HG02973 (cell line): ENCODE data around the gene IL1RAP.
"Not testable (repeated sequence)": the region's sequence is repeated elsewhere in the genome, so short reads cannot be mapped to it uniquely, and the experiment has no call there.

Source experiments
- ATAC-seq: cut with Tn5 transposase; IDR thresholded peaks from one replicate; pipeline ENCODE4 v1.9.1; 2021; ENCODE audit warnings: moderate library complexity; ENCODE audit not compliant: unreplicated experiment

IL1RAP gene

GRCh38 chr3:190644766-190645165, 130.9 kb downstream of the IL1RAP start:
- no peak for ATAC-seq

GRCh38 chr3:190645932-190646460, 132.1 kb downstream of the IL1RAP start:
- ATAC-seq, result no peak

- no peak for ATAC-seq
These were observed 133.1 kb downstream of the IL1RAP start for GRCh38 chr3:190646996-190647395.

GRCh38 chr3:190655933-190656332, 142.0 kb downstream of the IL1RAP start:
- no peak for ATAC-seq

GRCh38 chr3:190658106-190658505, 144.2 kb downstream of the IL1RAP start:
- ATAC-seq, result no peak

GRCh38 chr3:190666821-190667220, 152.9 kb downstream of the IL1RAP start:
- no peak for ATAC-seq

GRCh38 chr3:190671658-190672057, 157.8 kb downstream of the IL1RAP start:
- ATAC-seq, result no peak

- no peak for ATAC-seq
These were observed 159.3 kb downstream of the IL1RAP start for GRCh38 chr3:190673148-190673547.

- no peak for ATAC-seq
These were observed 162.6 kb downstream of the IL1RAP start for GRCh38 chr3:190676481-190676880.

- no peak for ATAC-seq
These were observed 163.1 kb downstream of the IL1RAP start for GRCh38 chr3:190677001-190677400.

GRCh38 chr3:190677868-190678267, 164.0 kb downstream of the IL1RAP start:
- not testable (repeated sequence) for ATAC-seq

GRCh38 chr3:190680691-190681090, 166.8 kb downstream of the IL1RAP start:
- no peak for ATAC-seq

GRCh38 chr3:190684776-190685175, 170.9 kb downstream of the IL1RAP start:
- no peak for ATAC-seq

GRCh38 chr3:190686011-190686410, 172.1 kb downstream of the IL1RAP start:
- no peak for ATAC-seq

- ATAC-seq, result no peak
These were observed 176.4 kb downstream of the IL1RAP start for GRCh38 chr3:190690246-190690645.

GRCh38 chr3:190692256-190692655, 178.4 kb downstream of the IL1RAP start:
- no peak for ATAC-seq

GRCh38 chr3:190694335-190695001, 180.6 kb downstream of the IL1RAP start:
- ATAC-seq, result no peak

GRCh38 chr3:190695225-190695624, 181.3 kb downstream of the IL1RAP start:
- no peak for ATAC-seq

GRCh38 chr3:190695994-190696393, 182.1 kb downstream of the IL1RAP start:
- no peak for ATAC-seq

GRCh38 chr3:190696777-190697501, 183.1 kb downstream of the IL1RAP start:
- no peak for ATAC-seq

GRCh38 chr3:190697502-190697830, 183.6 kb downstream of the IL1RAP start:
- no peak for ATAC-seq

- no peak for ATAC-seq
These were observed 184.0 kb downstream of the IL1RAP start for GRCh38 chr3:190697901-190698300.
